ENCODE results near the gene CAMK2A.

The CAMK2A gene

GRCh38 chr5:150213530-150213929 is 76.0 kb downstream of the CAMK2A start:
- Histone ChIP-seq H3K4me1 (ENCODE audit: control insufficient read depth, insufficient read depth, low read length) (no peaks in the 10 kb centered on the region), H3K36me3 (ENCODE audit: control insufficient read depth in 2 of 2, insufficient read depth in 1 of 2, low read length in 2 of 2) (no peaks in the 10 kb centered on the region), H3K4me3 (ENCODE audit: low read depth, low read length) (no peak overlapping the region), H3K9me3 (ENCODE audit: control insufficient read depth, insufficient read depth, low read depth, low read length) (no peaks in the 10 kb centered on the region), H3K27ac (ENCODE audit: extremely low read depth, low read depth, low read length) (no peak overlapping the region)
- no peak for TF ChIP-seq ZBTB11 (tag by site-specific recombination; conservative IDR thresholded peaks at IDR 0.05; ENCODE audit: low read depth)
- TF ChIP-seq ZFHX2 (tag by site-specific recombination; conservative IDR thresholded peaks at IDR 0.05) = 0 out of 2 replicates have a peak, but pooled peaks have one; percentile 19
- peak; percentile 21 for TF ChIP-seq SP2 (tag by site-specific recombination; IDR thresholded peaks at IDR 0.05)
- POLR2A ChIA-PET = no interaction called here
- CTCF ChIA-PET = interaction anchor here (2.0 to 5.5 kb wide), 2 partner anchors 51 to 83 kb away, joined by 10 to 37 read pairs; no protein-coding TSS in a partner anchor

GRCh38 chr5:150211156-150212030 is 78.2 kb downstream of the CAMK2A start:
- POLR2A ChIA-PET = no interaction called here

GRCh38 chr5:150210644-150211043 is 78.9 kb downstream of the CAMK2A start:
- ChIA-PET POLR2A (no interaction called here), CTCF (interaction anchor here (0.6 to 1.2 kb wide), 4 partner anchors 80 to 210 kb away, joined by 3 to 4 read pairs (median 3); partner anchors contain the start of genes HMGXB3 and TIGD6)
- TF ChIP-seq SCRT2 (tag by site-specific recombination; IDR thresholded peaks at IDR 0.05) (peak; percentile 32; the same call in 1 of the 2 replicates), ZSCAN5A (tag by site-specific recombination; IDR thresholded peaks at IDR 0.05) (no peak)
- Histone ChIP-seq H3K27ac (ENCODE audit: extremely low read depth, low read depth, low read length) (no peak overlapping the region), H3K9me3 (ENCODE audit: control insufficient read depth, insufficient read depth, low read depth, low read length) (no peaks in the 10 kb centered on the region), H3K4me1 (ENCODE audit: control insufficient read depth, insufficient read depth, low read length) (no peaks in the 10 kb centered on the region), H3K4me3 (ENCODE audit: low read depth, low read length) (no peak overlapping the region), H3K36me3 (ENCODE audit: control insufficient read depth in 2 of 2, insufficient read depth in 1 of 2, low read length in 2 of 2) (no peaks in the 10 kb centered on the region)

More at GRCh38 chr5:150211156-150212030, 78.2 kb downstream of the CAMK2A start:
- H3K9me3 ChIP-seq (ENCODE audit: control insufficient read depth, insufficient read depth, low read depth, low read length) = no peaks in the 10 kb centered on the region
- H3K4me3 ChIP-seq (ENCODE audit: low read depth, low read length) = no peak overlapping the region
- CTCF ChIA-PET = interaction anchor here (0.5 to 1.2 kb wide), 4 partner anchors 9 to 210 kb away, joined by 3 to 4 read pairs (median 3); partner anchors contain the start of genes HMGXB3 and TIGD6
- no peaks in the 10 kb centered on the region for H3K36me3 ChIP-seq (ENCODE audit: control insufficient read depth in 2 of 2, insufficient read depth in 1 of 2, low read length in 2 of 2)
- H3K27ac ChIP-seq (ENCODE audit: extremely low read depth, low read depth, low read length) = no peak overlapping the region
- TF ChIP-seq PRDM4 (tag by site-specific recombination; IDR thresholded peaks at IDR 0.05) = no peak
- no peak for TF ChIP-seq ZNF660 (tag by site-specific recombination; IDR thresholded peaks at IDR 0.05)
- TF ChIP-seq ZNF416 (tag by site-specific recombination; IDR thresholded peaks at IDR 0.05) = no peak
- TF ChIP-seq ZNF350 (tag by site-specific recombination; IDR thresholded peaks at IDR 0.05) = no peak
- TF ChIP-seq ZNF560 (tag by site-specific recombination; IDR thresholded peaks at IDR 0.05; ENCODE audit: borderline replicate concordance) = no peak
- TF ChIP-seq ZNF521 (tag by site-specific recombination; IDR thresholded peaks at IDR 0.05) = no peak
- no peaks in the 10 kb centered on the region for H3K4me1 ChIP-seq (ENCODE audit: control insufficient read depth, insufficient read depth, low read length)

Data from HEK293 (cell line).